Islet precursor cell (in vitro differentiated cells): ENCODE results near the gene KCNK3.
A peak's percentile ranks its signal among the peaks of the same experiment; 100 is the strongest.
"Not testable (repeated sequence)": the region's sequence is repeated elsewhere in the genome, so short reads cannot be mapped to it uniquely, and the experiment has no call there.

Experiments
- DNase-seq: peaks from one replicate; pipeline ENCODE4 v3.0.0-alpha.2; 2018

The KCNK3 gene

DNA sequence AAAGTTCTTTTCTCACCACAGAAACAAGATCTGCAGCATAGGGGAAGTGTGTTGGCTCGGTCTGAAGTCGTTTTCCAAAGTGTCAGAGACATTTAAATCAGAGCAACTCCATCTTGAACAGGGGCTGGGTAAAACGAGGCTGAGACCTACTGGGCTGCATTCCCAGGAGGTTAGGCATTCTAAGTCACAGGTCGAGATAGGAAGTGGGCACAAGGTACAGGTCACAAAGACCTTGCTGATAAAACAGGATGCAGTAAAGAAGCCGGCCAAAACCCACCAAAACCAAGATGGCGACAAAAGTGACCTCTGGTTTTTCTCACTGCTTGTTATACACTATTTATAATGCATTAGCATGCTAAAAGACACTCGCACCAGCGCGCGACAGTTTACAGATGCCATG lies 68.5 kb downstream of the KCNK3 start:
- not testable (repeated sequence) for DNase-seq

DNA sequence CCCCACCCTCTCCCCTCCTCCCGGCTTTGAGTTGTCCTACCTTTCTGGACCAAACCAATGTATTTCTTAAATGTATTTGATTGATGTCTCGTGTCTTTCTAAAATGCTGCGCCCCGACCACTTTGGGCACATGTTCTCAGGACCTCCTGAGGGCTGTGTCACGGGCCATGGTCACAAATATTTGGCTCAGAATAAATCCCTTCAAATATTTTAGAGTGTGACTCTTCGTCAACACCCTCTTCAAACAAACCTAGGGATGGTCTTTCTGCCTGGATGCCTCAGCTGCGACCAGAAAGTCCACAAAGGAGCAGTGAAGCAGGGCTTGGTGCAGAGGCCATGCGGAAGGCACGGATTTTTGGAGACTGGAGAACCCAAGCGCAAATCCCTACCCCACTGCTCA lies 70.5 kb downstream of the KCNK3 start:
- DNase-seq, result no peak

DNA sequence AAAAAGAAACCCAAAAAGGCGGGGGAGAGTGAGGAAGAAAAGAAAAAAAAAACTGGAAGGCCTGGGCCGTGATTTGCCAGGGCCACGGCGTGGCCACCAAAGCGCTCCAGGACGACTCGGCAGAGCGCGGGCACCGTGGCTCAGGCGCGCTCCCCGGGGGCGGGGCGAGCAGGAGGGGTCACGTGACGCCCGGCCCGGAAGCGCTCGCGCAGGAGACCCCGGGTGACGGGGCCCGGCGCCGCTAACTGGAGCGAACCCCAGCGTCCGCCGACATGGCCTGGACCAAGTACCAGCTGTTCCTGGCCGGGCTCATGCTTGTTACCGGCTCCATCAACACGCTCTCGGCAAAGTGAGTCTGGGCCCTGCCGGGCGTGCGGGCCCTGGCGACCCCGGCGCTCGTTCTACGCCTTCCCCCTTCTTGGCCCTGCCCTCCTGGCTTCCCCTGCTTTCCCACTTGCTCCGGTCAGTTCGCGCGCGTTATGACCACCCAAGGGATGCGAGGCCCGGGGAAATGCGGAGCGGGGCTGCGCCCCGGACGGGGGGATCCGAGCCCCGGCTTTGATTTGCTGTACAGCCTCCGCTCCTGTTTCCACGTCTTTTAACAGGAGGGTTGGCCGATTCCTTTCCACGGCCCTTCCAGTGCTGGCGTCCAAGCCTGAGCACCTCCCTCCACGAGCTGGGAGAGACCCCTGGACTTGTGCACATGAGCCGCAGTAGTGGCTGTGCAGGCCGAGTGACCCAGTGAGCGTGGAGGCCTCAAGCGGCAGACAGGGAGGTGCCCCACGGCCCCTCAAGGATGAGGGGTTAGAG lies 71.8 kb downstream of the KCNK3 start, which contains the start of gene SLC35F6:
SLC35F6 (plus strand) TSS at position 207 of the 810 bp plus-strand sequence; CDS start at position 273, 66 bp downstream.
- DNase-seq, result peak; percentile 86

DNA sequence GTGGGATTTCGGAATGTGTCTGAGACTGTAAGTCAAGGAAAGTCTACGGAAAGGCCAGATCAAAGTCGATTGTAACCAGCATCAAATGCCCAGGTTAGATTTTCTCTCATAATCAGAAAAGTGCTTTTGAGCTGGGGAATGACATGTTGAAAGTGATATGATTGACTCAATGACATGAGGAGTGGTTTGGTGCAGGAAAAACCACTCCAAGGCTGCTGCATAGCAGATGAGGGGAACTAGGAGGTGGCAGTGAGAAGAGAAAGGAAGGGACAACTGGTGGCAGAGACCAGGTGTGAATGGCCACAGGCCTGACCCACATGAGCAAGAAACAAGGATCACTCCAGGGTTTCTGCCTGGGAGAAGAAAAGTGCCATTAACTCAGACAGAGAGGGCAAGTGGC lies 72.4 kb downstream of the KCNK3 start:
- DNase-seq, result no peak

DNA sequence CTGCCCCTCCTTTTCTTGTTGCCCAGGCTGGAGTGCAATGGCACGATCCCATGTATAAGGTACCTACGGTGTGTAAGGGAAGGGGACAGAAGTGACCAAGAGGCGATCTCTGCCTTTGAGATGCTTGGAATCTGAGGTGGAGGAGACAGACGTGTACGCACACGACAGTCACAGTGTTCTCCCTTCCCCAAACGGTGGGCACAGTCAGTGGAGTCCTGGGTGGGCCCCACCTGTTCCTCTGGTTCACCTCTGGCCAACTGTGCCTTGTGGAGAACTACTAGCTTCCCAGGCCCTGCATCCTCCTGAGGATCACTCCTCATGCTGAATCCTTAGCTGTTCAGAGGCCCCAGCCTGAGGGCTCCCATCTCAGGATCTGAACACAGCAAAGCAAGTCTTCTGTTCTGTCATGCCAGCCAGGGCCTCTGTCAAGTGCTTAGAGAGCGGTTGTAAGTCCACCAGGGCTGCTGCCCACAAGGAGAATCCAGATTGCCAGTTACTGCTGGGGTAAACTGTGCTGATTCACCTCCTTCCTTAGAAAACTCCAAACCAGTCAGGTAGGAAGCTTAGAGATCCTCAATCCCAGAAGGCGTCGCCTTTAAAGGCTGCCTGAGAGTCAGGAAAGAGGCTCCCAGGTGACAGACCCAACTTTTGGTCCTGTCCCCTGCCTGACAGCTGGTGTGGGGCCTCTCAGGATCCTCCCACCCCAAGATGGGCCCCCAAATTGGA lies 73.1 kb downstream of the KCNK3 start:
- no peak for DNase-seq

DNA sequence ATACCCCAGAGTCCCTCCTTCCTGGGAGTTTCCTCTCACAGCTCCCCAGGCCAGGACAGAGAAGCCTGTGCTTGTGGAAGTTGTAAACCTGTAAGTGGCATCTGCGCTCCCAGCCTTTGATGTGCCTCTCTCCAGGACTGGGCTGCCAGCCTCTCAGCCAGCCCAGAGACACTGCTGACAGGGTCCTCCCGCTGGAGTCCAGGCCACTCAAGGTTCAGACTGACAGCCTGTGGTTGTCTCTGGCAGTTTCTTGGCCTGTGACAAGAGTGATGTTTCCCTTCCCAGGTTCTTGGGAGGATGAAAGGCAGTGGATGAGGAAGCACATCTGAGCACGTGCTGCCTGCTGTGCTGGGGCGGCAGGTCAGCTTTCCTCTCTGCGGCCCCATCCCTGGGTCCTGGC lies 74.6 kb downstream of the KCNK3 start:
- peak; percentile 89 for DNase-seq

DNA sequence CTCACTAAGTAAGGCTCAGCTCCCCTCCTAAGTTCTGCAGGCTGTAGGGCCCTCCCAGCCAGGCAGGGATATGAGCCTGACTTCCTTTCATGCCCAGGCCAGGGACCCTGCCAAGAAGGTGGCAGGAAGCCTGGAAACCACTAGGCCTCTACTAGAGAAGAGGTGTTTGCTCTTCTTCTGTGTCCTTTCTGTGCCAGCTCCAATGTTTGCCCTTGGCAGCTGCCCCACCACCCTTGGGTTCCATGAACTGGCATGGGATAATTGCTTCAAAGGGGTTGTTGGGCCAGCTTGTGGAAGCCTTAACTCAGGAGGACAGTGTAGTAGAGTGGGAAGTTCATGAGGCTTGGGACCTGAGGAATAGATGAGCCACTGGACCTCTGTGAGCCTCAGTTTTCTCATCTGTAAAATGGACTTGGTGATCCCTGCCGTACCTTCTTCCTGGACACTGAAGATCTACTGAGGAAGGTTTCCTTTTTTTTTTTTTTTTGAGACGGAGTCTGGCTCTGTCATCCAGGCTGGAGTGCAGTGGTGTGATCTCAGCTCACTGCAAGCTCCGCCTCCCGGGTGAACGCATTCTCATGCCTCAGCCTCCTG lies 75.5 kb downstream of the KCNK3 start:
- DNase-seq, result no peak

DNA sequence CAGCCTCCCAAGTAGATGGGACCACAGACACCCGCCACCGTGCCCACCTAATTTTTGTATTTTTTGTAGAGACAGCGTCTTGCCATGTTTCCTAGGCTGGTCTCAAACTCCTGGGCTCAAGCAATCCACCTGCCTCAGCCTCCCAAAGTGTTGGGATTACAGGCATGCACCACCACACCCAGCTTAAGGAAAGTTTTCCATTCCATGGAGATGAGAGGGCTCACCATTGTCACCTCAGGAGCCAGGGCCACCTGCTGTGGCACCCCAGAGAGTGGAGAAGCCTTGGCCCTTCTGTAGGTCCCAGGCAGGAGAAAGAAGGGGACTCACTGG lies 76.2 kb downstream of the KCNK3 start:
- no peak for DNase-seq

DNA sequence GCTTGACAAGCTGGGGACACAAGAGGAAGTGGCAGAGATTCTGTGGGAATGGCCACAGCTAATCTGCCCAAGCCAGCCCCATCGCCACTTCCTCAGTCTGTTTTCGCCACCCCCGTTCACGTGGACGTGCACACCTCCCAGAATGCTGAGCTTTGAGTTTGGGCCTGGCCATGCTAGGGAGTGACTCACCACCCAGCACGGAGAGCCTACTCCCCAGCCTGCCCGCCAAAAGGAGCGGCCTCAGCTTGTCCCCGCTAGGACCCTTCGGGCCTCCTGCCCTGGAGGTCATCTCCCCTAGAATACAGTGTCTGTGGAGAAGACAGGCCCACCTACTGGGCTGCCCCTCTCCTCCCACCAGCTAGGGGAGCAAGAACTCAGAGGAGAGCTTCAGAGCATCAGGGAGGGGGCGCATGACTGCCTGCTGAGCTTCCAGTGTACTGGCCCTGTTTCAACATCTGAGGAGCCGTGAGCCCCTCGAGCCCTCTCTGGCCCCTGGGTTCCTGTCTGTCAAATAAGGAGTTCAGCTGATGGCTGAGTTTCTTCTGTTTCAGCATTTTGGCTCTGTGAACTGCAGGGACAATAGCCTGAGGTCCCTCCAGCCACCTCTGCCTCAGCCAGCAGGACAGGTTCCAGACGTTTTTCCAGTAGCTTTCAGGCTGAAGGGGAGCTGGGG lies 76.7 kb downstream of the KCNK3 start:
- DNase-seq, result peak; percentile 70

DNA sequence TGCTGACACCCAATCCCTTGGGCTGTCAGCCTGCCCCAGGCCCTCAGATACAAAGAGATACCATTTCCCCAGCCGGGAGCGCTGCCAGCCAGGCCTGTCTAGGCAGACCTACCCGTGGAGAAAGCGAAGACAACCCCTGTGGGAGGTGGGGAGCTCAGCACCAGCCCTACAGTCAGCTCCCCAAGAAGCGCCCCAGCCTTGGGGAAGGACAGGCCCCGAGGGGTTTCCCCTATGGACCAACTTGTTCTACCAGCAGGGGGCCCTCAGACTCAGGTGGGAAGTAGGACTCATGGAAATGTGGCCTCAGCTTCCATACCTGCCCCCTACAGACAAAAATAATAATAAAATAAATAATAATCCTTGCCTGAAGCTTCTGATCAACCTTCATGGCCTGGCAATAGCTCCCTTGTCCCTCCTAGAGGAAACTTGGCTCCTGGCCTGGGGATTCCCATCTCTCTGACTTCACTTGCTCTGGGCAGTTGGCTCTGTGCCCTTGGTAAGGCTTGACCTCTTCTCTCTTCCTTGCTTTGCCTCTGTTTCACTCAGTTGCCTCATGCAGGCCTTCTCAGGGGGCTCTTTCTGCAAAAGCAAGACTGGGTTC lies 78.6 kb downstream of the KCNK3 start:
- DNase-seq, result no peak

DNA sequence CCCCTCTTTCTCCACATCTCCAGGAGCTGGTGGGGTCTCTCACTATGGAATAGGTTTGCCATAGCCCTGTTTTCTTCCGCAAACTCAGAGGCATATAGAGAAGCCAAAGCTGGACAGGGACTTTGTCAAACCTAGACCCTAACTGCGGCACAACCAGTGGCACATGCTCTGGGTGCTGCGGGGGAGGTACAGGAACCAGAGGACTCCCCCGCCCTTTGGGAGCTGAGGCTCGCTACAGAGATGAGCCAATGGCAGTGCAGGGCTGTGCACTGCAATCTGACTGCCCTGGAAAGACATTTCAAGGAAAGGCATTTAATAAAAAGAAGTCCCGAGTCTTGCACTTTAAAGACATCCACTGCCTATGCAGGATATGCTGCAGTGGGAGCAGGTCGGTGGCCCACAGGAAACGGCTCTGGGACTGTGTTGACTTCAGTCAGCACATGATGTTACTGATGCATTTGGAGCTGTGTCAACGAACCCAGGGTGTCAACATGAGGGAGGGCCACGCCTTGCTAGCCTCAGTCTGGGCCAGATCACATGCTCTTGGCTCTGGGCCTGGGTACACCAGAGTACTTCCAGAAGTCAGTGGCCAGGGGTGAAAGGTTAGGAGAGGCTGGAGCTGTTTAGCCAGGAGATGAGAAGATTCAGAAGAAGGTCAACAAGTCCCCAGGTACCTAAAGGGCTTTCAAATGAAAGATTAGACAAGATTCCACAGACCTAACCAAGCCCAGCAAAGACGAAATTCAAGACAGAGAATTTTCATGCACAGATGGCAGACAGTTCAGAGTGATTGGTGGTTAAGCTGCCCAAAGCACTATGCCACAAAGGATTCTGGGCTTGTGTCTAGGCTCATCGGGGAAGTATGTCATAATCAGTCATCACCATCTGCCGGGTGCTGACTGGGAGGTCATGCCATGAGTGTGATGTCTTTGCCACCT lies 79.8 kb downstream of the KCNK3 start:
- no peak for DNase-seq

DNA sequence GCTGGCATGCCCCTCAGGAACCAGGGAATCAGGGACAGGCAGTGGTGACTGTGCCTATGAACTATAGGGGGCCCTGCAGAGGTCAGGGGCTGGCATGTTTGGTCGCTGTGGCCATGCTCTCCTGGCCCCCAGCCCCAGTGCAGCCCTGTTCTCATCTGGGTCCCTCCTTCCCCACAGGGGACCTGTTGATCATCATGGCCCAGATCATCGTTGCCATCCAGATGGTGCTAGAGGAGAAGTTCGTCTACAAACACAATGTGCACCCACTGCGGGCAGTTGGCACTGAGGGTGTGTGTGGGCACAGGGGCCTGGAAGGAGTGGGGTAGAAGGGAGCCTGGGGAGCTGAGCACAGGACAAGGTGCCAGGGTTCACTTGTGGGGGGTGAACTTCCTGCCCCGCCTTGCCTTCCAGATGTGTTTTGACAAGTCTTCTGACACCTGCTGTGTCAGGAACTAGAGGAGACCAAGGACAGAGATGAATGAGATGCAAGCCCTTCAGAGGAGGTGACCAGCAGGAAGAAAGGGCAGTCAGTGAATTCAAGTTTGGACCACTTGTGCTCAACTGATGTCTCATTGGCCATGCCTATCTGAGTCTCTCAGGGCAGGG lies 83.8 kb downstream of the KCNK3 start:
- DNase-seq, result no peak

DNA sequence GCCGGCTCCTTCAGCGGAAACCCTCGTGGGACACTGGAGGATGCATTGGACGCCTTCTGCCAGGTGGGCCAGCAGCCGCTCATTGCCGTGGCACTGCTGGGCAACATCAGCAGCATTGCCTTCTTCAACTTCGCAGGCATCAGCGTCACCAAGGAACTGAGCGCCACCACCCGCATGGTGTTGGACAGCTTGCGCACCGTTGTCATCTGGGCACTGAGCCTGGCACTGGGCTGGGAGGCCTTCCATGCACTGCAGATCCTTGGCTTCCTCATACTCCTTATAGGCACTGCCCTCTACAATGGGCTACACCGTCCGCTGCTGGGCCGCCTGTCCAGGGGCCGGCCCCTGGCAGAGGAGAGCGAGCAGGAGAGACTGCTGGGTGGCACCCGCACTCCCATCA lies 85.6 kb downstream of the KCNK3 start:
- no peak for DNase-seq

DNA sequence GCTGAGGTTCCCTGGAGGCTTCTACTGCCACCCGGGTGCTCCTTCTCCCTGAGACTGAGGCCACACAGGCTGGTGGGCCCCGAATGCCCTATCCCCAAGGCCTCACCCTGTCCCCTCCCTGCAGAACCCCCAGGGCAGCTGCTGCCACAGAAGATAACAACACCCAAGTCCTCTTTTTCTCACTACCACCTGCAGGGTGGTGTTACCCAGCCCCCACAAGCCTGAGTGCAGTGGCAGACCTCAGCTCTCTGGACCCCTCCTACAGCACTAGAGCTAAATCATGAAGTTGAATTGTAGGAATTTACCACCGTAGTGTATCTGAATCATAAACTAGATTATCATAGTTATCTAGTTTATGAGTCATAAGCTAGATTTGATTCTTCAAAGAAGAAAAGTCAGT lies 86.0 kb downstream of the KCNK3 start:
- DNase-seq, result no peak

DNA sequence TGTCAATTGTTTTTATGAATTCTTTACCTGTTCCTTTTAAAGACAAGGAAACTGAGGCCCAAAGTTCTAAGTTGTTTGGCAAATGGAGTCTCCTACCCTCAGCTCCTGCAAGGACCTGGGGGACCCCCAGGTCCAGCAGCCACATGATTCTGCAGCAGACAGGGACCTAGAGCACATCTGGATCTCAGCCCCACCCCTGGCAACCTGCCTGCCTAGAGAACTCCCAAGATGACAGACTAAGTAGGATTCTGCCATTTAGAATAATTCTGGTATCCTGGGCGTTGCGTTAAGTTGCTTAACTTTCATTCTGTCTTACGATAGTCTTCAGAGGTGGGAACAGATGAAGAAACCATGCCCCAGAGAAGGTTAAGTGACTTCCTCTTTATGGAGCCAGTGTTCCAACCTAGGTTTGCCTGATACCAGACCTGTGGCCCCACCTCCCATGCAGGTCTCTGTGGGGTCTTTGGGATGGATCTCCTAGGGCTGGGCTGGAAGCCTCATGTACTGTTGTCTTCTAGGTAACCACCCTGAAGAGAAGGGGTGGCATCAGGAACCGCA lies 87.8 kb downstream of the KCNK3 start:
- no peak for DNase-seq
